GM19438 (cell line): ENCODE measurements around the gene MBD4.
A peak's percentile ranks its signal among the peaks of the same experiment; 100 is the strongest.
"Not testable (repeated sequence)": the region's sequence is repeated elsewhere in the genome, so short reads cannot be mapped to it uniquely, and the experiment has no call there.

Experiments
- ATAC-seq: cut with Tn5 transposase; IDR thresholded peaks from one replicate; pipeline ENCODE4 v1.9.1; 2021; ENCODE audit warnings: low read depth; ENCODE audit not compliant: unreplicated experiment

MBD4 gene

GRCh38 chr3:129413687-129414506 is 25.9 kb downstream of the MBD4 start:
- no peak for ATAC-seq

DNA sequence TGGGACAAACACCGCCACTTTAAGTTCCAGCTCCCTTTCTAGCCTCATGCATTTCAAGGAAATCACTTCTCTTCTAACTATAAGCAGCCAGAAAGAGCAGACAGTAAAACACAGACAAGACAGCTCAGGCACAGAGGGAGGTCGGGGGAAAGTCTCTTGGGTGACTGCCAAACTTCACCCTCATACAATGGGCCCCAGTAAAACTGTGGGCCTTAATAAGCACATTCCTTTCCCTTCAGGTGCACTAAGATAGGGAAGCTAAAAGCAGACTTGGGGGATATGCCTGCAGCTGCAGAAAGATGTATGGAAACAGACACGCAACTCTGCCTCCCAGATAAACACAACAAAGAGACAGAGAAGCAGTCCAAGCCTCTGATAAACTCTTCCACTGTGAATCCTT is 26.5 kb downstream of the MBD4 start:
- ATAC-seq = not testable (repeated sequence)

GRCh38 chr3:129412542-129413198 is 27.1 kb downstream of the MBD4 start:
- ATAC-seq = no peak

GRCh38 chr3:129410971-129411370 is 28.8 kb downstream of the MBD4 start:
- ATAC-seq = no peak

DNA sequence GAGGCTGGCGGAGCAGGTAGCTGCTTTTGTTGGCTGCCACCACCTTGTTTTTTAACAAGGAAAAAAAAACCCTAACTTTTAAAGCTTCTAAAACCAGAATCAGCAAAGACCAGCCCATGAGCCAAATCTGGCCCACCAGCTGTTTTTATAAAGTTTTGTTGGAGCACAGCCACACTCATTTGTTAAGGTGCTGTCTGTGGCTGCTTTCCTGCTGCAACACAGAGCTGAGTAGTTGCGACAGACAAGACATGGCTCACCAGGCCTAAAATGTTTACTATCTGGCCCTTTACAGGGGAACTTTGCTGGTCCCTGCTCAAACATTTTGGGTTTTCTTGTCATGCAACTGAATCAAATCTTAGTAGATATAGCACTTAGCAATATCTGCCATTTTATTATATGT is 30.2 kb downstream of the MBD4 start:
- no peak for ATAC-seq

DNA sequence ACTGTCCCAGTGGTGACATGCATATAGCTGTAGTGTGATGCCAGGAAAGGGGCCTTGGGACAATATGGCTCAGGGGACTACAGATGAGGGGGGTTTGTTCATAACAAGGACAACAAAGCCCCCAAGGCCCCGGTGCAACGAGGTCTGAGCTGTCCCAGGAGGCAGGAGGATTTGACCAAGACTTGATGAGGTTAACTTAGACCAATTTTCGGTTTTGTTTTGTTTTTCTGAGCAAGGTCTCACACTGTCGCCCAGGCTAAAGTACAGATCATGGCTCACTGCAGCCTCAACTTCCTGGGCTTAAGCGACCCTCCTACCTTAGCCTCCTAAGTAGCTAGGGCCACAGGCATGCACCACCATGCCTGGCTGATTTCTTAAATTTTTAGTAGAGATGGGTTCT is 35.1 kb downstream of the MBD4 start:
- peak; percentile 55 for ATAC-seq

GRCh38 chr3:129404130-129404529 is 35.6 kb downstream of the MBD4 start:
- no peak for ATAC-seq

DNA sequence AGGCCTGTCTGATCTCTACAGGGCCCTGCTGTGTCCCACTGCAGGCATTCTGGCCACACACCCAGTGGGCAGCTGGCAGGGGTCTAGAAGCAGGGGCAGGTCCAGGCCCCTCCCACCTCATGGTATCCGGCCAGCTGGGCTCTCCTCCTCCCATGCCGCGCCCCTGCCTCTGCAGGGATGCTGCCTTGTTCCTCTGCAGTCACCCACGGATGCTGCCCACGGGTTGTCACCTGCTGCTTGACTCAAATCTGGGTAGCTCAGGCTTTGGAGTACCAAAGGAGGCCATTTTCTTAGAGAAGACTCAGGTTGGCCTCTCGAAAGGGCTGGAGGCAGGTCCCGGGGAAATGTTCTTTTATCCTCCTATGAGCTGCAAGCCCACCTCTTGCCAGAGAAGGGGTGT is 36.3 kb downstream of the MBD4 start:
- no peak for ATAC-seq

- no peak for ATAC-seq
Measured at GRCh38 chr3:129402616-129403015, 37.1 kb downstream of the MBD4 start.

GRCh38 chr3:129402210-129402609 is 37.5 kb downstream of the MBD4 start:
- ATAC-seq = no peak

- ATAC-seq = peak; percentile 18
Measured at GRCh38 chr3:129399895-129400357, 39.8 kb downstream of the MBD4 start.

GRCh38 chr3:129399145-129399894 is 40.4 kb downstream of the MBD4 start:
- ATAC-seq = peak; percentile 69

- peak; percentile 16 for ATAC-seq
Measured at GRCh38 chr3:129398803-129399144, 41.0 kb downstream of the MBD4 start.

DNA sequence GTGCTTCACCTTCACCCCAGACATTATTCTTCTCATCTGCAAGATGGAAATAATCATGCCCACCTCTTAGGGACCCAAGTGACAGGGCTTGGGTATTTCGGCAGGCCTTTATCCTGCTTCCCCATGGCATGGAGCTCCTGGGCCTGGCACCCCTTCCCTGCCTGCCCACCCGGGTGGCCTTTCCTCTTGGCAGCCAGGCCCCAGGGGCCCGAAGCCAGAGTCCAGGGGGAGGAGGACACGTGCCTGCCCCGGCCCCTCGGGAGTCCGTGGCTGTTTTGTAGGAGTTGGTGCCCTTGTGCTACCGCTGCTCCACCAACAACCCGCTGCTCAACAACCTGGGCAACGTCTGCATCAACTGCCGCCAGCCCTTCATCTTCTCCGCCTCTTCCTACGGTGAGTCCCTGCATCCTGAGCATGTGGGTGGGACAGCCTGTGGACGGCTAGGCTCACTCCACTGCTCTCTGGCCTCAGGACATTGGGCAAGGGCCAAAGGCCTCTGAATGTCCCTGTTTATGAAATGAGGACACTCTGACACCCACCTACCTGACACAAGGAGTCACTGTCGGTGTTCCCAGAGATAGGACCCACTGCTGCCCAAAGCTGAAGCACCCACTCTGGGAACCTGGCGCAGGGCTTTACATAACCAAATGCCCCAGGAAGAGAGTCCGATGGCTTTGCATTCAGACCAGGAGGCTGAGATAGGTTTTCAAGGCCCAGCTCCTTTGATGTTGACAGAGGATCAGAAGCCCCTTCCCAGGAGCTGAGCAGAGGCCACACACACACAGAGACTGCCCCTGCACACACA is 45.8 kb downstream of the MBD4 start:
- not testable (repeated sequence) for ATAC-seq

GRCh38 chr3:129393271-129393670 is 46.5 kb downstream of the MBD4 start:
- no peak for ATAC-seq

DNA sequence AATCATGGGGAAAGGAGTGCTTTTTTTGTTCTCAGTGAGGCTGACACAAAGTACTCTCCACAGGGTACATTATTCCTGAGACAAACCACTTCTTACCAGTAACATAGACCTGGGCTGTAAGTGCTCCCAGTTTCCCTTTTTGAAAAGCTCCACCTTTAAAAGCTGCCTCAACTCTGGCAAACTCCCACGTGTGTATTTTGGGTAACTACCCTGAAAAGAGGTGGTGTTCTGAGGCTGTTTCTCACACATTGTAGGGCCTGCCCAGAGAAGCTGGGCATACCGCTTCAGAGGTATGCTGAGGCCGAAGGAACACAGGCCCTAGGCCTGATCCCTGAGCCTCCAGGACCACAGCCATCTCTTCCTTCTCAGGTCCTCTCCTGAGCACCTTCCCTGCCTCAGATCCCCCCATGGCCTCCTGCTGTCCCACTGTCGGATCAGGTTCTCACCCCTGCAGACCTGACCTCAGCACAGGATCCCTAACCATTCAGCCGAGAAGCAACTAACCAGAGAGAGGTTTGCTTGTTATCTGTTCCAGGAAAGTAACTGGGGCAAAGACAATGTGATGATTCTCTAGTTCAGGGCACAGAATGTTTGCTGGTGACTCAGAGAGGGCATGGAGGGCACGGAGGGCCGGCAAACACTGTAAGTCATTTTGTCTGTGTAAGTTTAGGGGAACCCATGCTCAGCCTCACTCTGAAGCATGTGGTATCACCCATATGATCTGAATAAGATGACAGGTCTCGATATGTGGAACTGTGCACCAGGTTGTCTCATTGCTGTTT is 47.5 kb downstream of the MBD4 start:
- not testable (repeated sequence) for ATAC-seq

DNA sequence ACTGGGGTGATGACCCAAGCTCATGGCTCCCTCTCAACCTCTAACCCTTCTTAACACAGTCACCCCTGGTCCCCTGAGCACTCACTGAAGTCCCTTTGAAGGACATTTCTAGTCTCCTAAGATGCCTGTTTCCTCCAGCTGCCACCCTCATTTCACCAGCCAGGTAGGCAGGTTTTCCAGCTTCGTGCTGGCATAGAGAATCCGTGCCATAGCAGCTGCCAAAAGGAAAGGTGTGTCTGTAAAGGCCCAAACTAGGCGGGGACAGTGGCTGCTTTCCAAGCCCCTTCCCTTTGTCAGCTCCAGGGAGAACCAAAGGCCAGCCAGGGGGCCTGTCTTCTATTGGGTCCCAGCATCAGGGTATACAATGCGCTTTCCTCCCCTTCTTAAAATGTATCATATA is 48.2 kb downstream of the MBD4 start:
- ATAC-seq = not testable (repeated sequence)

DNA sequence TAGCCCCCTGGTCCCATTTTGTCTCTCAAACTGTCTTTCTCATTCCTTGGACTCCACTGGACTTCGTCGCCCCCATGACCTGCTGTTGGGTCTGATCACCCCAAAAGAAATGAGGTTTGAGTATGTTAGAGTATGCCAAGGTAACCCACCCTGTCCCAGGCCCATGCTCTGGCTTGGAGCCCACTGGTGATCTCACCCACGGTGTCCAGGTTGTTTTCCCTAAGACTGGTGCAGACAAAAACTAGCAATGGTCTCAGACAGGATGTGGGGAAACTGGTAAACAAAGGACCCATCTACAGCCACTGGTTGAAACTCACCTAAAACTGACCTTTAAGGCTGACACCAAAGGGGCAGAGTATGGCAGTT is 50.2 kb downstream of the MBD4 start:
- ATAC-seq = no peak

- not testable (repeated sequence) for ATAC-seq
Measured at GRCh38 chr3:129388791-129389571, 50.8 kb downstream of the MBD4 start.
